ENCODE results near the gene SPDEF. TPM values are rescaled to one million over a fixed set of nuclear protein-coding genes. Genes with fewer than 3 reads are reported as not detected.
A peak's percentile ranks its signal among the peaks of the same experiment; 100 is the strongest.

SPDEF gene
- total and polyA plus RNA-seq, 10 of the 15 experiments (the other 5 are each of a cell fraction or from before 2014, with no cell fraction given), result not detected

DNA sequence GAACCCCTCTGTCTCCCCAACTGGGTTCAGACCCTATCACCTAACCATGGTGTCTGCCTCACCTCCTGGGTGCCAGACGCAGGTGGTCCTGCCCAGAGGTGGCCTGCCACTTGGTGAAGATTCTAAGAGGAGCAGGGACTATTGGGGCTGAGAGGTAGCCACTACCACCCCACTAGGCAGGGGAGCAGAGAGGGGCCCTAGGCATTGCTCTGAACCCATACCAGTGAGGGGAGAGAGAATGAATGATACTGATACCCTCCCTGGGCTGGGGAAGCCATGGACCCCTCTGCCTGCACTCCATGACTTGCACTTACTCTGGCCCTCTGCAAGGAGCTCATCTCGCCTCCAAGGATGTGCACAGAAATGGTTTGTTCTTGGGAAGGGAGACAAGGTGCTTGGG, 31.7 kb upstream of the SPDEF start:
- no peaks in the 10 kb centered on the region for H3K9me3 ChIP-seq (replicated peaks; ENCODE audit: control insufficient read depth, insufficient read depth, low read length)
- DNase-seq (ENCODE audit: low read depth, low spot score), result no peak
- no TSS peak for BruUV-seq (replicated peaks)
- H2AFZ ChIP-seq (ENCODE audit: control insufficient read depth, low read depth, low read length), result no peak overlapping the region
- in situ Hi-C loops (cut with MboI) (no loop called here), intact Hi-C loops (cut with micrococcal nuclease; ENCODE audit: unreplicated experiment) (no loop called here)
- no peak overlapping the region for H3K9ac ChIP-seq (ENCODE audit: control insufficient read depth, insufficient read depth, low read length)
- H3K36me3 ChIP-seq (ENCODE audit: control insufficient read depth in 2 of 2, insufficient read depth in 2 of 2, low read length in 1 of 2), result peaks cover 9 to 26% of the 10 kb centered on the region in 2 experiments
- RAD21 ChIA-PET (ENCODE audit: unreplicated experiment), result no interaction called here
- peaks cover 10% of the 10 kb centered on the region for H3K79me2 ChIP-seq (ENCODE audit: control insufficient read depth, insufficient read depth, low read length)
- POLR2A ChIA-PET, result no interaction called here
- no peak overlapping the region for H3K4me2 ChIP-seq (ENCODE audit: control insufficient read depth, insufficient read depth)
- no peak for FAIRE-seq
- ATAC-seq, result no peak
- H3K27me3 ChIP-seq (replicated peaks in 1 of 2; ENCODE audit: control insufficient read depth in 2 of 2, insufficient read depth in 2 of 2, low read length in 1 of 2), result no peaks in the 10 kb centered on the region
- no peak overlapping the region for H3K4me3 ChIP-seq
- WGBS (ENCODE audit: insufficient coverage, insufficient replicate concordance, low lambda C conversion rate, missing lambda C conversion rate), result 100% methylated on average over 2 of the region's 2 CpGs
- CTCF ChIA-PET, result no interaction called here
- 0 out of 2 replicates have a peak, but pooled peaks cover 3% of the 10 kb centered on the region for H4K20me1 ChIP-seq (ENCODE audit: control insufficient read depth, insufficient read depth)
- peaks cover 20% of the 10 kb centered on the region for H3K4me1 ChIP-seq (ENCODE audit: control insufficient read depth, insufficient read depth, low read length)
- TF ChIP-seq, protein P1, sequence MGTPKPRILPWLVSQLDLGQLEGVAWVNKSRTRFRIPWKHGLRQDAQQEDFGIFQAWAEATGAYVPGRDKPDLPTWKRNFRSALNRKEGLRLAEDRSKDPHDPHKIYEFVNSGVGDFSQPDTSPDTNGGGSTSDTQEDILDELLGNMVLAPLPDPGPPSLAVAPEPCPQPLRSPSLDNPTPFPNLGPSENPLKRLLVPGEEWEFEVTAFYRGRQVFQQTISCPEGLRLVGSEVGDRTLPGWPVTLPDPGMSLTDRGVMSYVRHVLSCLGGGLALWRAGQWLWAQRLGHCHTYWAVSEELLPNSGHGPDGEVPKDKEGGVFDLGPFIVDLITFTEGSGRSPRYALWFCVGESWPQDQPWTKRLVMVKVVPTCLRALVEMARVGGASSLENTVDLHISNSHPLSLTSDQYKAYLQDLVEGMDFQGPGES (IDR thresholded peaks at IDR 0.05), result no peak
- no peak for TF ChIP-seq POLR2AphosphoS2 (IDR thresholded peaks at IDR 0.05; ENCODE audit: low read depth, low read length)
- TF ChIP-seq POLR2A (IDR thresholded peaks at IDR 0.05; ENCODE audit: low read depth, low read length), result peak; percentile 26; the same call in 1 of the 2 replicates
- H3K27ac ChIP-seq (ENCODE audit: control insufficient read depth, insufficient read depth), result no peak overlapping the region
- SMC1A ChIA-PET (ENCODE audit: uncharacterized antibody, unreplicated experiment), result interaction anchor here (0.6 to 1.5 kb wide), 2 partner anchors 10 to 49 kb away, joined by 3 to 7 read pairs; no protein-coding TSS in a partner anchor

DNA sequence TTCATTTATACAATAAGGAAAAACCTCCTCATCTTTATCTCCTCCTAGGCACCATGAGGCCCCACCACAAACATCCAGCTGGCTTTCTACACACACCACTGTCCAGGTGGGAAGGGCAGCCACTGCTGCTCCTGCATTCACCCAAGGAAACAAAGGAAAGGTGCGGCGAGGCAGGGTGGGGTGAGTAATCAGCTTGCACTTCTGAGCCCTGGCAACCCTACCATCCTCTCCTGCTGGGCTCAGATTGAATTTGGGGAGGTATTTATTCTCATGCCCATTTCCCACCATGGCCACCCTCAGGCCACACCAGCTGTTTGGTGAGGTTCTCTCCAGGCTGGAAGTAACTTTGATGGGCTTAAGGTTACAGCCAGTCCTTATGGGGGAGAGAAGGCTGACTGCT, 31.2 kb upstream of the SPDEF start:
- WGBS (ENCODE audit: insufficient coverage, insufficient replicate concordance, low lambda C conversion rate, missing lambda C conversion rate), result 95% methylated on average over 2 of the region's 2 CpGs
- ChIA-PET SMC1A (ENCODE audit: uncharacterized antibody, unreplicated experiment) (interaction anchor here (1.4 kb wide), 1 partner anchor 21 kb away, joined by 3 read pairs; no protein-coding TSS in a partner anchor), CTCF (no interaction called here), POLR2A (no interaction called here), RAD21 (ENCODE audit: unreplicated experiment) (no interaction called here)
- no peaks in the 10 kb centered on the region for H3K27me3 ChIP-seq (replicated peaks in 1 of 2; ENCODE audit: control insufficient read depth in 2 of 2, insufficient read depth in 2 of 2, low read length in 1 of 2)
- peaks cover 9 to 26% of the 10 kb centered on the region in 2 experiments for H3K36me3 ChIP-seq (ENCODE audit: control insufficient read depth in 2 of 2, insufficient read depth in 2 of 2, low read length in 1 of 2)
- no peak overlapping the region for H3K4me2 ChIP-seq (ENCODE audit: control insufficient read depth, insufficient read depth)
- peaks cover 7% of the 10 kb centered on the region for H3K79me2 ChIP-seq (ENCODE audit: control insufficient read depth, insufficient read depth, low read length)
- FAIRE-seq (no peak), DNase-seq (ENCODE audit: low read depth, low spot score) (no peak), ATAC-seq (no peak)
- peaks cover 20% of the 10 kb centered on the region for H3K4me1 ChIP-seq (ENCODE audit: control insufficient read depth, insufficient read depth, low read length)
- TF ChIP-seq POLR2A (IDR thresholded peaks at IDR 0.05; ENCODE audit: low read depth, low read length) (no peak), SREBF2 (IDR thresholded peaks at IDR 0.05; ENCODE audit: low read length) (no peak), NFXL1 (IDR thresholded peaks at IDR 0.05; ENCODE audit: borderline replicate concordance) (no peak), RELA (IDR thresholded peaks at IDR 0.05; ENCODE audit: borderline replicate concordance, partially characterized antibody) (no peak), EED (IDR thresholded peaks at IDR 0.05; ENCODE audit: low read depth) (no peak), HDAC2 (IDR thresholded peaks at IDR 0.05) (no peak), RFX5 (IDR thresholded peaks at IDR 0.05; ENCODE audit: low read depth, low read length) (no peak), NFYB (IDR thresholded peaks at IDR 0.05; ENCODE audit: insufficient read depth, low read depth, low read length) (no peak)
- in situ Hi-C loops (cut with MboI) (no loop called here), intact Hi-C loops (cut with micrococcal nuclease; ENCODE audit: unreplicated experiment) (no loop called here)
- H3K27ac ChIP-seq (ENCODE audit: control insufficient read depth, insufficient read depth), result no peak overlapping the region
- TSS peak; percentile 37 for BruUV-seq (replicated peaks)
- H3K4me3 ChIP-seq, result no peak overlapping the region
- no peak overlapping the region for H3K9ac ChIP-seq (ENCODE audit: control insufficient read depth, insufficient read depth, low read length)
- H2AFZ ChIP-seq (ENCODE audit: control insufficient read depth, low read depth, low read length), result no peak overlapping the region
- H4K20me1 ChIP-seq (ENCODE audit: control insufficient read depth, insufficient read depth), result 0 out of 2 replicates have a peak, but pooled peaks cover 3% of the 10 kb centered on the region
- H3K9me3 ChIP-seq (replicated peaks; ENCODE audit: control insufficient read depth, insufficient read depth, low read length), result no peaks in the 10 kb centered on the region

All from GM12878 (cell line).